PFSK-1 (cell line): Measurements from ENCODE around the gene HS3ST4.

Experiments used
- POLR2AphosphoS5 ChIP-seq: IDR thresholded peaks from 2 replicates; pipeline ENCODE4 v1.6.1; 2012; ENCODE audit warnings: low read depth, mild to moderate bottlenecking, control low read depth, low read length, moderate library complexity
- REST ChIP-seq, 2 experiments: IDR thresholded peaks; 2 replicates each; pipeline versions ENCODE4 v1.6.1 to v1.8.0; 2011 to 2012; ENCODE audit warnings: low read depth in 2 of 2, low read length in 2 of 2, control low read depth in 1 of 2, inconsistent platforms in 1 of 2, mild to moderate bottlenecking in 1 of 2, moderate library complexity in 1 of 2; ENCODE audit not compliant: insufficient read depth in 1 of 2
- SIN3A ChIP-seq: IDR thresholded peaks from 2 replicates; pipeline ENCODE4 v1.6.1; 2012; ENCODE audit warnings: mild to moderate bottlenecking, low read length, moderate library complexity, borderline replicate concordance; ENCODE audit not compliant: insufficient read depth
- TAF1 ChIP-seq: IDR thresholded peaks from 2 replicates; pipeline ENCODE4 v1.6.1; 2012; ENCODE audit warnings: low read length, control low read depth, borderline replicate concordance; ENCODE audit not compliant: insufficient read depth

DNA sequence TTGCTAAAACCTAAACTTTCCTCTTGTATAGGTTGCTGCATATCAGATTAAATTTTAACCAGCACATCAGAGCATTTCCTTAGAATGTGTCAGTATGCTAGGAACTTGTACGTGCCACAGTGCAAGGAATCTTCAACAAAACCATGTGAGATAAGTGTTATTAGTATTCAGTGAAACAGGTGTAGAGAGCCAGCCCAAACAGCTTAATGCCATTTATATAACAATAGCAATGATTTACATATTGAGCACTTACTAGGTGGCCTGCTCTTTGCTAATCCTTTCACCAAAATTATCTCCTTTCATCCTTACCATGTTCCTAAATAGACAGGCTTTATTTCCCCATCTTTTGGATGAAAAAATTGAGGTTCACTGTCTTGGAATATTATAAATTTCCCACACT lies 485.7 kb downstream of the HS3ST4 start:
- TF ChIP-seq POLR2AphosphoS5 (no peak), REST (IDR thresholded peaks at IDR 0.05; ENCODE audit: insufficient read depth in 1 of 2, low read depth in 2 of 2, low read length in 2 of 2) (no peak), TAF1 (no peak), SIN3A (no peak)
